Stimulated activated CD4-positive, alpha-beta T cell treated with anti-CD3 and anti-CD28 coated beads, Interleukin-2, amount 100 ng/mL, for 48 hours (primary cell): ENCODE measurements around the gene MAEA.
A peak's percentile ranks its signal among the peaks of the same experiment; 100 is the strongest.

Experiments
- DNase-seq, 2 donors: peaks; one replicate each; pipeline ENCODE4 v3.0.0-alpha.2; 2020

Gene MAEA

DNA sequence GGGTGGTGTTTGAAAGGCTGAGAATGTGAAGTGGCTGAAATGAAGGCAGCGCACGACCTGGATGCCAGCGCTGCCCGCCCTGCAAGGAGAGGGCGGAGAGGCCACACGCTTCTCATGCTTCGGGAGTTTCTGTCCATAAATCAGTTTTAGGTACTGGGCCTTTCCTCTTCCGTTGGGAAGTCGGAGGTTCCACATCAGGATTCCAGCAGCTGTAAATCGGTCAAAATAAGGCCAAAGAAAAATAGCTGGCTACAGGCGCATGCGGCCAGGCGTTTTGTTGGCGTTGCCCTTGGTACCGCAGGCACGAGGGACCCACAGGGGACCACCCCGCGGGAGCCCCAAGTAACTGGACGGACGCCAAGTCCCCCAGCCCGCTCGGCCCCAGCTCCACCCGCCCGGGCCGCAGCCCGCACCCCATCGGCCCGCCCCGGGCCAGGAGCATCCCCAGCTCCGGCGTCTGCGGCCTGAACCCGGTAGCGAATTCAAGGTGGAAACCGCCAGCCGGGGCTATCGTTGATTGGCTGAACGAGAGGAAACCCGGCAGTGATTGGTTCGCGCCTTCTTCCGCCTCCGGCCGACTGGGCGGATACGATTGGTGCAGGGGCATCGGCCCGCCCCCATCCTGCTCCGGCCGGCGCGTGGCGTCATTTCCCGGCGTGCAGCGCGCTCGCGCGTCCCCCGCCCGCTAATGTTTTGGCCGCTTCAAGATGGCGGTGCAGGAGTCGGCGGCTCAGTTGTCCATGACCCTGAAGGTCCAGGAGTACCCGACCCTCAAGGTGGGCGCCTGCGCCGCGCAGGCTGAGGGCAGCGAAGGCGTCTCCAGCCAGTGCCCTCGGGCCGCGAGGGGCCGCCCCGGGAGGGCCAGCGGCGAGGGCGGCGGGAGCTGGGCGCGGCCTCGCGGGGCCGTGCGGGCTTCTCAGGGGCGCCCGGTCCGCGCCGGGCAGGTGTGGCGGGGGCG, at the start of gene MAEA:
Gene MAEA, plus strand, starts transcription at position 685 of the 958 bp plus-strand sequence. Its CDS starts 23 bp downstream, at position 708.
- DNase-seq: peak; percentile 95 to 96

DNA sequence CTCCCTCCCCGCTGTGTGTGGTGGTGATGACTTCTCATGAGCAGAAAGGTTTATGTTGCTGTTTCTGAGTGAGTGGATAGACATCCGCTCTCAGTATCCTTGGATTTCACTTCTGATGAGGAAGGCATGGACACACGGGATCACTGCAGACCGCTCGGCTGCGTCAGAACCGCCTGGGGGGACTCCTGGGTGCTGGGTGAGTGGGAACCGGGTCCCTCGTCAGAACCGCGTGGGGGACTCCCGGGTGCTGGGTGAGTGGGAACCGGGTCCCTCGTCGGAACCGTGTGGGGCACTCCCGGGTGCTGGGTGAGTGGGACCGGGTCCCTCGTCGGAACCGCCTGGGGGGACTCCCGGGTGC, 49.8 kb upstream of the MAEA start:
- no peak for DNase-seq

DNA sequence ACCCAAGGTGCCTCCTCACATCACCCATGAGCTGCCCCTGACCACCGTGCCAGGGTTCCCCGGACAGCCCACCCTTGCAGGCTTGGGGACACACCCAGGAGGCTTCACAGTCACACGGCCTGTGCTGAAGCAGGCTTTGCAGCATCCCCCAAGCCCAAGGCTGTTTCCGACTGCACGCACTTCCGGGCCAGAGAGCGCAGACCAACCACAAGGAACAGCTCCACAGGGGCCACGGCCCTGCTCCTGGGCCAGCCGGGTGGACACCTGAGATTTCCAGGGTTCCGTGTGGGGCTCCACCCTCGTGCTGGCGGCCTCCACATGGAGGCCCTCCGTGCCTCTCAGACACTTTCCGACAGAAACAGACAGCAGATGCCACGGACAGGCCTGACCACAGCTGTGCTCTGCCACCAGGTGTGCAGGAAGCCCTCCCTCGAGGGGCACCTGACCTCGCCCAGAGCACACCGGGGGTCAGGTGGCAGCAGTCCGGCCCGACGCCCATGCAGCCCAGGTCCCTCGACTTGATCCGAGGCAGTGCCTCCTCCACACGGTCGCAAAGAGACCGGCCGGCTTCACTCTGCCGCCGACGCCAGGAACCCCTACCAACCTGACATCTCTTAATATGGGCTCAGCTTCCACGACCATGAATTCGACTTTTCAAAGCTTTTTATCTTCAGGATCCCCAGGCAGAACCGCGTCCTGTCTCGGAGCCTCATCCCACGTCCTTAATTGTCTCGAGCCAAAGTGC, 48.8 kb upstream of the MAEA start:
- no peak for DNase-seq

DNA sequence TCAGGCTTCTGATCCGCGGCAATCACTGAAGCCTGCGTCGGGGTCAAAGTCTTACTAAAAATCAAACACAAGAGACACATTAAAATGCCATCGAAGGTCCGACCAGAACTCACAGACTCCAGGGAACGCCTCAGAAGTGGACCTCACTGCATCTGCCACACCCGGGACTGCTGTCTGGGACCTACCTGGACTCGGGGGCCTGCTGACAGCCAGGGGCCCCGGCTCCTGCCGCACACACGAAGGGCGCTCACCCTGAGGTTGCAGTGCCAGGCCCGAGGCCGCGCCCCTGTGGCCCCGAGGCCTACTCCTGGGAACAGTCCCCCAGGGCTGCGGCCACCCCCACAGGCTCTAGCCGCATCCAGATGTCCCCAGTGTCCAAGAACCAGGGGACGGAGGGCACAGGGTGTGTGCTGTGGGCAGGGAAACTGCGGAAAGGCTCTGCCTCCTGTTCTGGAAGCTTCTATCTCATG, 48.2 kb upstream of the MAEA start:
- no peak for DNase-seq

DNA sequence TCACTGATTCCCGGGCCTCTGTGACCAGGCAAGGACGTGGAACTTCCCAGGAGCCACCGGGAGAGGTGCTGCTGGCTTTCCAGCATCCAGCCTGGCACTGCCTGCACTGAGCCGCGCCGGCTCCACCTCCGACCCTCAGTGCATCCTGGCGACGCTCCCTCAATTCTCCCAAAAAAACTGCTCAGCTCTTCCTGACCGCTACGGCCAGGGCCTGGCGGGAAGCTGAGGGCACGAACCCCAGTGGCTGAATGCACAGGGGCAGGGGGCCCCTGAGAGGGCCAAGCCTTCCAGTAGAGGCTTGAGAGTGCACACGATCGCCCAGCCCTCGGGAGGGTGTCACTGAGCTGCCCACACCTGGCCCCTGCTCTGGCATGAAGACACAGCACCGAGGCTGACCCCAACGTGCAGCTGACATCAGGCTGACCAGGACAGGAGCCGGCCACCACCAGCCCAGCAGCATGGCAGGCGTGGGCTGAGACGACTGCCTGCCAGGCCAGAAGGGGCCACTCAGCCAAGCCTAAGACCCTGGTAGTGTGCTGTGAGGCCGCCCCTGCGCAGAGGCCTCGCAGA, 47.7 kb upstream of the MAEA start:
- DNase-seq: no peak

DNA sequence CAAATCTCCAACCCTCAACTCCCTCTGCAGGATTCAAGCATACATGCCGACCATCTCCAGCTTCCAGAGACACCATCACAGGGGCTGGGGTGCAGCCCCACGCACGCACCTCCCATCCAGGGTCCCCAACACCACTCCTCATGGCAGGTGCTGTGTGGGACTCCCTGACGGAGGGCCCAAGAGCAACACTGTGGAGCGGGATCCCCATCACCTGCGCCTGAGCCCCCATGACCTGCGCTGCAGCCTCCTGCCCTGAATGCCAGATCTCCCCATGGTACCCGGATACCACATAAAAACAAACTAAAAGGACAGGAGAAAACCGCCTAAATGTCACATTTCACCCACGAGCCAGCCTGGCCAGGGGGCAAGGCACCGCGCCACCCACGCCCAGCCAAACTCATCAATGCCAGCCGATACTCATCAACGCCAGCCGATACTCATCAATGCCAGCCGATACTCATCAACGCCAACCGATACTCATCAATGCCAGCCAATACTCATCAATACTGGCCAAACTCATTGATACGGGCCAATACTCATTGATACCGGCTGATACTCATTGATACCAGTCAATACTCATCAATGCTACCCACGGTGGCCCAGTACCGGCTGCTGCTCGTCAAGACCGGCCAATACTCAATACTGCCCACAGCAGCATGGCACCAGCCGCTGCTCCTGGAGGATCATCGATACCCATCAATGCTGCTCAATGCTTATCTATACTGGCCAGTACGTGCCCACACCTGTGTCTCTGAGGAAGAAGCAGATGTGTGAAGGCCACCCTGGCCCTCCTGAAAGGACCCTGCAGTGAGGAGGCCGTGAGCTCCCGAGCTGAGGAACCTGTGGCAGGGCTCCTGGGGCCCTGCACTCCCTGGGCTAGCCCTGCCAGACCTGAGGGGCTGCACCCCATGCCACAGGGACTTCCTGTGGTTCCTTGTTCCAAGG, 46.9 kb upstream of the MAEA start:
- DNase-seq: no peak

DNA sequence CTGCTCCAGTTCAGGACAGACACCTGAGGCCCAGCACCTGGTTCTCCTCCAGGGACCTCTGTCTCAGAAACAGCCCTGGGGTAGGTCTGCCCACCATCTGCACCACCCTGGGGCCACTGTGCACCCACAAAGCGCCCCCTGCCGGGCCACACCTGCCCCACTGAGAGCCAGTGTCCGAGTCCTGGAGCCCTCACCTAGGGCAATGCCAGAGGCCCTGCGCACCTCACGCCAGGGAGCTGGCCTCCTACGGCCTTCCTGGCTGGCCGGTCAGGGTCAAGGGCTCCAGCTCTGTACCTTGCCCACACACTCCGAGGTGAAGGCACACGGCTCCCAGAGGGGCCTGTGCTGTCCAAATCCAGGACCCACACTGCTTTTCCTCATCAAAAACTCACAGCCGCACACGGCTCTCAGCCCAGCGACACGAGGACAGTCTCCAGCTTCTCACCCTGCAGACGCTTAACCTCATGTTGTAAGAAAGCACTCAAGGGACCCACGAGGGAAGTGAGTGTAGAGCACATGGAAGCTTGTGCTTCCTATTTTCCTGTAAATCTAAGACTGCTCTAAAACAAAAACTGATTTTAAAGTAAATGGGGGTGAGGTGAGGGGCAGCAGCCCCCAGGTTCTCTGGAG, 46.1 kb upstream of the MAEA start:
- DNase-seq: no peak

DNA sequence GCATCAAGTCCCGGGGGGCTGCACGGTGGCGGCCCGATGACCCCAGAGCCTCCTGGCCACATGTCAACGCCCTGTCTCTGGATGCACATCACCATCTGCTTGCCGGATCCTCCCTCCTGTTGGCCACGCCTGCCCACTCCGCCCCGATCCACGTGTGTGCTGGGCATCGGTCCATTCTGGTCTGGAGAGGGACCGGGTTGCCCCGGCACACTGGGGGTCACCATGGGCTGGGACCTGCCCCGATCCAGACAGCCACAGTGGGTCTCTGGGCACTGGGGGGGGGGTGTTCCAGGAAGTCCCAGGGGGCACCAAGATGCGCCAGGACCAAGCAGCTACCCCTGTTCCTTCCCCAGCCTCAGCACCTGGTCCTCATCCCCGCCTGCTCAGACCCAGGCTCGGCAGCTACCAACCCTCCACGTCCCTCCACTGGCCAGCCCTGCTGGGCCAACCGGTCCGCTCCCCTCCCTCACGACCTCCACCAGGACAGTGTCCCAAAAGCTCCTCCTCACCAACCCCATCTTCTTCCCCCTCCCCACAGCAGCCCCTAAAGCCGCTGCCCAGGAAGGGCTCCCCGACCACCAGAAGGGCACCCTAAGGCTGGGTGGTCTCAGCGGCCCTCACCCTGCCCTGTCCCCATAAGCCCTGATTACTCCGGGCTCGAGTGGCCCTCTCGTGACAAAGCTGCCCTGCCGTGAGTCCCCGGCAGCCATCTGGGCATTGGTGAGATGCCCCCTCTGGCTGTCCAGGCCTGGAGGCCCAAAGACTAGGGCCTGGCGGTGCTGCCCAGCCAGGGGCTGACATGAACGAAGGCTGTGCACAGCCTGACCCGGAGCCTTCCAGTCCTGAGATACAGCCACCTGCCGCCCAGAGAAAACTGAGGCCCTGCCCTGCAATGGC, 45.4 kb upstream of the MAEA start:
- no peak for DNase-seq

DNA sequence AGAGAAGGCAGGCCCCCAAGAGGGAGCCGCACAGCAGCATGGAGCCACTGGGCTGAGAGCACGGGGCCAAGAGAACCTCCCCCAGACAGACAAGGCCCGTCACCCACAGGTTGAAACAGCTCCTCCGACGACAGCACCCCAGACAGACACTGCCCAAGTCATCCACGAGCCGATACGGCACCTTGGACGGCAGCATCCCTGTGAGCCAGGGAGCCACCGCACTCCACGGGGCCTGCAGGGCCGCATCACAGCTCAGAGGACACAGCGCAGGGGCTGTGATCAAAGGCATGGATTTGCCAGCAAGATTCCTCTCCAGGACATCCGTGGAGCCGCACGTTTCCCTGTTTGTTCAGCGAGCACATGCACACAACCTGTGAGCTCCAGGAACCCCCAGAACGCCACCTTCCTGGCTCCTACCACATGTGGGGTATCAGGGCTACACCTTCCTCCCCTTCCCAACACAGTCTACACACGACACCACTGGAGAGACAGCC, 44.7 kb upstream of the MAEA start:
- no peak for DNase-seq

DNA sequence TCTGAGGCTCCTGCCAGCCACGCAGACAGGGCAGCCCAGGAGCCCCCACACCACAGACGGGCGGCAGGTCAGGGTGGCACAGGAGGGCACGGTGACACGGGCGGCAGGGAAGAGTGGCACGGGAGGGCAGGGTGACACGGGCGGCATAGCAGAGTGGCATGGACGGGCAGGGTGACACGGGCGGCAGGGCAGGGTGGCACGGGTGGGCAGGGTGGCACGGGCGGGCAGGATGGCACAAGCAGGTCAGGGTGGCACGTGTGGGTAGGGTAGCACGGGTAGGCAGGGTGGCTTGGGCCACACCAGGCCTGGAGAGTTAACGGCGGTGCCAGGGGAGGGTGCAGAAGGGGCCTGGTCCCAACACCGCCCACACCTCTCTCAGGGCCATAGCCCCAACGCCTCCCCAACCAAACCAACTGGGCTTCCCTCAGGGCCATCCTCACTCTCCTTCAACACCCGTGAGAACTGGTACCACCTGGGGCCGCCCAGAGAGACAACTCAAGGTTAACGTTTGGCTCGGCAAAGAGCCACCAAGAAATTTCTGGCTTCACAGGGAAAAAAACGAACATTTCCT, 44.1 kb upstream of the MAEA start:
- DNase-seq: no peak

DNA sequence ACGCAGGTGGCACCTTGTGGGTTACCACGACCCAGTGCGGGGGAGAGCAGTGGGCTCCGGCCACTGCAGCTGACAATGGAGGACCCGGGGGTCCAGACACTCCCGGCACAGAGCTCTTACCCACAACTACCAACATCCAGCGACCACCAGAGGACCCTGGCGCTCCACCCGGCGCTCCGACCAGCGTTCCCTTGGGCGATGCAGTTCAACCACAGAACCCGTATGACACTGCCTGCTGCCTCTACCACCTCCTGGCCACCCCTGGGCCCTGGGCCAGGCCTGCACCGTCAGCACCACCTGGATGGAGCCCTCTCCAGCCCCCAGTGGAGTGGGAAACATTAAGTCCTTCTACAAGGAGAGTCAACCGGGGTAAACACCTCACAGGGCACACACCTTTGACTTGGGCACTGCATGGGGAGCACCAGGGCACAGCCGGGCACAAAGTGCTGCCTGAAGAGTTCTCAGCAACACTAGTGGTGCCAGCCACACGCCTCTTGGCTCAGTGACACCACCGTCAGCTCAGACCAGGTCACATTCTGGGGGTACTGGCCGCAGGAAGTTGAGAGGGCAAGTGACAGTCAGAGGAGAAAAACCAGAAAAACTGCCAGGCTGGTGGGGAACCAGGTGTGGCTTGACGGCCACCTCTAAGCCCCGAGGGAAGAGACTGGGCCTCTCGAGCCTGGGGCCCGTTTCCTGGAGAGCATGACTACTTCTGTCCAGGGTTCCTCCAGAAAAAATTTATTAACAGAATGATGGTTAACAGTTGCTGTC, 43.4 kb upstream of the MAEA start:
- no peak for DNase-seq

DNA sequence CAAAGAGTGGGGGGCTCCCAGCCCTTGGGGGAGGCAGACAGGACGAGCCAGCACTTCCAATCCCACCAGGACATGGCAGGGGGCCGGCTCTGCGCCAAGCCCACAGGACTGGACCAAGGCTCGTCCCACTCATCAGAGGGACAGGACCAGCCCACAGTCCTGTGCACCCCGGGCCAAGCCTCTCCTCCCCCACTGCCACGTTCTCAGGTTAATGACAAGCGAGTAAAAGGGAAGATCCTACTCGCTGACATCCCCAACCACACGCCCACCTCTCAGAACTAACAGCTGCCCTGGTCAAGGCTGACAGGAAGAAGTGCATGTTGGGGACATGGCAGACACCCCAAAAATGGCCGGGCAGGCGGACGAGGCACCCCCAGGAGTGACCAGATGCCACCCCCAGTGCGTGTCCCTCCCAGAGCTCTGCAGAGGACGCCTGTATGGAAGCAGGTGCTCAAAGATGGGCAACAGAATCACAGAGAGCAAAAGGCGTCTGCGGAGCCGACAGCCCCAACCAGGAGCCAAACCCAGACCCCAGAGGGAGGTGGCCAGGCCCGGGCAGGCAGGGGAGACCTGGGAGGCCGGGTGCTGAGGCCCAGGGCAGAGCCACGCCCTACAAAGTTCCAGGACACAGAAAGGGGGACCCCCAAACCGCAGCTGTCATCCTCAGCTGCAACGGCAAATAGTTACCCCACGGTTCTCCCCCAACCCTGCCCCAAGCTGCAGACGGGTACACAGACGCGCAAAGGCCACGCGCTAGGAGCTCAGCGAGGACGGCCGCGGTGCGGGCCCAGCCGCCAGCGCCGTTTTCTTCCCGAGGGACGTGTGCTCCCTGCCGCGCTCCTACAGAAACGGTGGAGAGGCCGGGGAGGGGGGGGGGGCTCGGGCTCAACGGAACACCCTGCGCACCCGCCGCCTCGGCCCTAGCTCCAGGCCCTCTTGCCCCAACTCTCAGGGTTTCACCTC, 42.5 kb upstream of the MAEA start:
- no peak for DNase-seq

DNA sequence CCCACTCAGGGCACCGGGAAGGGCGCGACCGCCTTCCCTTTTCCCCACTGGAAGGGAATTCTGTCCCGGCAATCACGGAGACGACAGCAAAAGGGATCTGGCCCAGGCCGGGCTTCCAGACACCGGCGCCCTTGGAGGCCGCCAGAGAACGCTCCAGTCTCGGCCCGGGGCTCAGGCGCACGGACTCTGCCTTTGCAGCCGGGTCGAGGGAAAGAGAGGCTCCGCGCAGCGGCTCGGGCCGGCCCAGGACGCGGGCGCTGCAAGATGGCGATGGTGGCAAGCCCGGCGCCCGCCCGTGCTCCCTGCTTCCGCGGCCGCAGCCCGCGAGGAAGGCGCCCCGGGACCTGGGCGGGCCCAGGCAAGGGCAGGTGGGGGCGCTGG, 41.8 kb upstream of the MAEA start:
- DNase-seq: no peak

DNA sequence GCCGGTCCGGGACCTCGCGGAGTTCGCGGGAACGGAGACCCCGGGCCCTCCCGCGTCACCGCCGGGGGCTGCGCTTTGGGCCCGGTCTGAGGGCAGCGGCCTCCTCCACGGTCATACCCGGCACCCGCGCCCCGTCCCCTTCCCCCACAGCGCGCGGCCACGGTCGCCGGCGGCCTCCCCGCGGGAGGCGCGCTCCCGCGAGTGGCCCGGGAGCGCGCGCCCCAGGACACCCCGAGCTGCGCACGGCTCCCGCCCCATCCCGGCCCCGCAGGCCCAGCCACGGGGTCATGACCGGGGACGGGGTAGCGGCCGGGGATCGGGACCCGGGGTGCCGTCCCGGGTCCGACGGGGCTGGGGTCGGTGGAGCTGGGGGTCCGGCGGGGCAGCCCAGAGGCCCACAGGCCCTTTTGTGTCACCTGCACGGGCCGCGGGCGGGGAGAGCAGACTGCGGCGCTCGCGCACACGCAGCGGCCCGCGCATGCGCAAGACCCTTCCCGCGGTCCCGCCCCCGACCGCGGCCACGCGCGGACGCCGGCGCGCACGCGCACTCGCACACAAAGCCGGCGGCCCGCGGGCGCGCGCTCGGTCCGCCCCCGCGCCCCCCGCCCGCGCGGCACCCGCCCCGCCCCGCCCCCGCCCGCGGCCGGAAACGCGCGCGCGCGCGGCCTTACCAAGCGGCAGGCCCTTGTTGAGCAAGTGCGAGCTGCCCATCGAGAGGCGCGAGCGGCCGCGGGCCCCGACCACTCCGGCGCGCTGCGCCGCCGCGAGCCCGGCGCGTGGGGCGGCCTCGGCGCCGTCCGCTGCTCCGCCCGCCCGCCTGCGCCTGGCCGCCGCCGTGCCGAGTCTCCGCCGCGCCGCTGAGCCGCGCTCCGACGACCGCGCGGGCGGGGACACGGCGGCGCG, 41.2 kb upstream of the MAEA start, which contains the start of gene CTBP1:
Gene CTBP1, minus strand, starts transcription at position 886 of the 903 bp plus-strand sequence. CDS start 7,799 bp downstream, outside the sequence.
- peak; percentile 66 to 83 for DNase-seq

DNA sequence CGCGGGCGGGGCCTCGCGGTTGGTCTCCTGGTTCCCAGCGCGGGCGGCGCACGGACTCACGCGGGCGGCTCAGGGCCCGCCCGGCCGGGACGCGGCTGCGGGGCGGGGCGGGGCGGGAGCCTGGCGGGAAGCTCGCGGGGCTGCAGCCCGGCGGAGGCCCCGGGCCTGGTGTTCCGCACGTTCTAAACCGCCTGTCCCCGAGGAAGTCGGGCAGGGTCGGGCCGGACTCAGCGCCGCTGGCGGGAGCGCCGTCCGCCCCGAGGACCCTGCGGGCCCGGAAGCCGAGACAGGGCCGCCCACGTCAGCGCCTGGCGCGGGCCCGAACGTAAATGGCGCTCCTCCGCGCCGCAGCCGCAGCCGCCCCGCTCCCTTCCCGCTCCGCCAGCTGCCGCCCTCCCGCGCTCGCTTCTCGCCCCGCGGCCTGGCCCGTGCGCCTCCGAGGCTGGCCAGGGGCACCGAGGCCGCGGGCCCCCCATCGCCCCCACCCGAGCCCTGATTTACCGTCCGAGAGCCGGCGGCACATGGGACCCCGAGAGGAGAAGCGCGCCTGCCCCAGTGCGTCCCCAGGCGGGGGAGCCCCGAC, 40.5 kb upstream of the MAEA start:
- DNase-seq: peak; percentile 71 to 82

DNA sequence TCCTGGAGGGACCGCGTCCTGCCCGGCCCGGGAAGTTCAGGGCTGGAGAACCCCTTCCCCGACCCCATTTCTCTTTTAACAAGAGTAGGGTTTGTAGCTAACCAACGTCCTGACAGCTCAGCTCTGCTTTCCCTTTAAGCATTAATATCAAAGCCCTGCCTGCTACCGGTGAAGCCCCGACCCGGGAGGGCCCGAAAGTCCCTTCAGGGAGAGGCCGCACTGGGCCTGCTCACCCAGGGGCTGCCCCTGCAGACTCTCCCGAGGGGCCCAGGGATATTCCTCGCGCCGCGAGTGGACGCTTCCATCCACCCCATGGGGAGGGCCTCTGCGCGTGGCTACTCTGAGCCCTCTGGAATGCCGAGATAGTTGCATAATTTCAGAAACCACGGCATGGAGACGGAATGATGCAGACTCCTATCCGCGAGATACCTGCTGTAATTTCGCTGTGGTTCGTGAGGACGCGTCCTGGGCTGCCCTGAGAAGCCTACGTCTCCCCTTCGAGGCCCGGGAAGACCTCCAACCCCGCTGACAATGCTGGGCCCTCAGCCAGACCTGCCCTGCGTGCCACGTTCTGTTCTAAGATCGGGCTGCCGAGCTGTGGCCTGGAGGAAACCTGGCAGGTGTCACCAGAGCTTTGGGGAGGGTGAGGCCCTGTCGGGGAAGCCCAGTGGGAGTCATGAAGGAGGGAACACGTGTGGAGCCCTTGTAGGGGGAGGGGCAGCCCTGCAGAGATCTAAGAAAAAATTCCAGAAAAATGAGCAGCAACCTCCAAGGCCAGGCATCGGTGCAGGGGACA, 39.8 kb upstream of the MAEA start:
- peak; percentile 43 to 47 for DNase-seq
